ENCODE data around the gene CDCA5. TPM values are rescaled to one million over a fixed set of nuclear protein-coding genes. Genes with fewer than 3 reads are reported as not detected.

The CDCA5 gene
- total RNA-seq, 1 experiment from 2014 or later: 72.1 TPM

GRCh38 chr11:65085446-65085845 is 1.6 kb upstream of the CDCA5 start:
- POLR2A ChIA-PET: no interaction called here
- Histone ChIP-seq H4K20me1 (ENCODE audit: insufficient read depth) (no peaks in the 10 kb centered on the region), H3K36me3 (ENCODE audit: control insufficient read depth in 1 of 2, insufficient read depth in 2 of 2, low read length in 2 of 2) (peaks cover 5 to 33% of the 10 kb centered on the region in 2 experiments; a peak in 2 of 4 replicates), H2AFZ (ENCODE audit: low read depth, low read length, poor library complexity, severe bottlenecking) (no peak overlapping the region), H3K9ac (ENCODE audit: low read length) (no peak overlapping the region), H3K79me2 (ENCODE audit: insufficient read depth, low read length) (peaks cover 37% of the 10 kb centered on the region), H3K4me1 (ENCODE audit: control insufficient read depth in 1 of 2, insufficient read depth in 2 of 2, low read length in 2 of 2) (peaks cover 7 to 22% of the 10 kb centered on the region in 2 experiments; a peak in 3 of 4 replicates), H3K9me2 (ENCODE audit: insufficient read depth) (no peaks in the 10 kb centered on the region), H3K27ac (ENCODE audit: low read depth, low read length) (no peak overlapping the region), H3K4me3 (replicated peaks in 1 of 2; ENCODE audit: low read depth in 1 of 2, low read length in 2 of 2) (no peak overlapping the region), H3K4me2 (ENCODE audit: low read length) (peak overlapping the region; percentile 82), H3K27me3 (ENCODE audit: insufficient read depth, low read length) (no peaks in the 10 kb centered on the region), H3K9me3 (ENCODE audit: control insufficient read depth in 1 of 2, insufficient read depth in 1 of 2, low read depth in 1 of 2, low read length in 2 of 2) (no peaks in the 10 kb centered on the region)
- TF ChIP-seq ZNF274 (IDR thresholded peaks at IDR 0.05; ENCODE audit: low read depth, low read length) (no peak), YY1 (IDR thresholded peaks at IDR 0.05; ENCODE audit: extremely low read depth, insufficient replicate concordance, low read depth, low read length) (no peak), CBX3 (IDR thresholded peaks at IDR 0.05; ENCODE audit: low read depth) (no peak), CTCF (IDR thresholded peaks at IDR 0.05 in 2 of 3, conservative IDR thresholded peaks at IDR 0.05 in 1 of 3; ENCODE audit: borderline replicate concordance in 1 of 3, insufficient read depth in 1 of 3, low read depth in 2 of 3, low read length in 2 of 3) (no peak)
- no TSS peak for BruUV-seq (replicated peaks)
- ATAC-seq (no peak), DNase-seq (ENCODE audit: low read depth, low spot score) (no peak)
- RAD21 ChIA-PET (ENCODE audit: low non-redundant PET in 1 of 2, low total read pairs in 2 of 2, uncharacterized antibody in 2 of 2, unreplicated experiment in 2 of 2): no interaction called here
- intact Hi-C loops (cut with micrococcal nuclease): no loop called here
- CTCF ChIA-PET: no interaction called here

- DNase-seq (ENCODE audit: low read depth, low spot score) (no peak), ATAC-seq (peak; percentile 37)
- no peaks in the 10 kb centered on the region for H3K9me3 ChIP-seq (ENCODE audit: control insufficient read depth in 1 of 2, insufficient read depth in 1 of 2, low read depth in 1 of 2, low read length in 2 of 2)
- H3K36me3 ChIP-seq (ENCODE audit: control insufficient read depth in 1 of 2, insufficient read depth in 2 of 2, low read length in 2 of 2): peaks cover 6 to 38% of the 10 kb centered on the region in 2 experiments; a peak in 2 of 4 replicates
- ChIA-PET POLR2A (no interaction called here), CTCF (no interaction called here), RAD21 (ENCODE audit: low non-redundant PET in 1 of 2, low total read pairs in 2 of 2, uncharacterized antibody in 2 of 2, unreplicated experiment in 2 of 2) (no interaction called here)
- no peak for TF ChIP-seq ZBTB33 (IDR thresholded peaks at IDR 0.05; ENCODE audit: extremely low read depth, insufficient replicate concordance, low read length)
- H3K27ac ChIP-seq (ENCODE audit: low read depth, low read length): peak overlapping the region; percentile 82
- no peak overlapping the region for H2AFZ ChIP-seq (ENCODE audit: low read depth, low read length, poor library complexity, severe bottlenecking)
- peak overlapping the region; percentile 82 for H3K4me2 ChIP-seq (ENCODE audit: low read length)
- peak overlapping the region; percentile 98 for H3K9ac ChIP-seq (ENCODE audit: low read length)
- peaks cover 7 to 22% of the 10 kb centered on the region in 2 experiments; a peak in 3 of 4 replicates for H3K4me1 ChIP-seq (ENCODE audit: control insufficient read depth in 1 of 2, insufficient read depth in 2 of 2, low read length in 2 of 2)
- H3K79me2 ChIP-seq (ENCODE audit: insufficient read depth, low read length): peaks cover 42% of the 10 kb centered on the region
- no peaks in the 10 kb centered on the region for H4K20me1 ChIP-seq (ENCODE audit: insufficient read depth)
- intact Hi-C loops (cut with micrococcal nuclease): loop anchor here (1.0 to 5.0 kb wide), 3 partner anchors 12 to 57 kb away; partner anchors contain the start of genes SAC3D1, SNX15 and VPS51
- no peaks in the 10 kb centered on the region for H3K9me2 ChIP-seq (ENCODE audit: insufficient read depth)
- H3K4me3 ChIP-seq (replicated peaks in 1 of 2; ENCODE audit: low read depth in 1 of 2, low read length in 2 of 2): peak overlapping the region; percentile 86 to 98
- TSS peak; percentile 71 for BruUV-seq (replicated peaks)
- H3K27me3 ChIP-seq (ENCODE audit: insufficient read depth, low read length): no peaks in the 10 kb centered on the region
Measured at GRCh38 chr11:65084598-65085375, 947 bp upstream of the CDCA5 start.
